ENCODE data around the gene CABLES2. TPM values are rescaled to one million over a fixed set of nuclear protein-coding genes. Genes with fewer than 3 reads are reported as not detected.

Gene CABLES2
- total and polyA plus RNA-seq, 12 donors, result 1.5 to 5.6 (median 3.7) TPM

DNA sequence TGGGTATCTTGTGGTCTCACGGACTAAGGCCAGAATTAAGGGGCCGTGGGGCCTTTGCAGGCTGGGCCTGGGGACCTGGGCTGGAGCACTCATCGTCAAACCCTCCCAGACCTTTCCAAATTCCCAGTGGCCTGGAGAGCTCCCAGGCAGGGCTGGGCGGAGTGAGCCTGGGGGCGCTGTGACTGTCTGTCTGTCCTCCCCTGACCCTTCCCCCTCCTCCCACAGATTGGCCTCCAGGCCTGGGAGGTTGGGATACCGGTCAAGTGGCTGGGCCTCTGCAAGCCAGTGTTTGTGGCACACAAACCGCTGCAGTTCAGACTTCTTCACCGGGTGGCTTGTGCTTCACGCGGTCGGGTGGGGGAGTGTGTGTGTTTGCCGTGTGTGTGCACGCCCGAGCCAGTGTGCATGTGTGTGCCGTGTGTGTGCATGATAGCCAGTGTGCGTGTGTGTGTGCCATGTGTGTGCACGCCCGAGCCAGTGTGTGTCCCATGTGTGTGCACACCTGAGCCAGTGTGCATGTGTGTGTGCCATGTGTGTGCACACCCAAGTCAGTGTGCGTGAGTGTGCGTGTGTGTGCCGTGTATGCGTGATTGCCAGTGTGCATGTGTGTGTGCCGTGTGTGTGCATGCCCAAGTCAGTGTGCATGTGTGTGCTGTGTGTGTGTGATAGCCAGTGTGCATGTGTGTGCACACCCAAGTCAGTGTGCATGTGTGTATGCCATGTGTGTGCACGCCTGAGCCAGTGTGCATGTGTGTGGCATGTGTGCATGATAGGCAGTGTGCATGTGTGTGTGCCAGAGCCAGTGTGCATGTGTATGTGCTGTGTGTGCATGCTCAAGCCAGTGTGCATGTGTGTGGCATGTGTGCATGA is 14.0 kb upstream of the CABLES2 start:
- 72 to 87% (median 84%) methylated on average over 5 to 24 of the region's 24 CpGs for WGBS, 4 donors

DNA sequence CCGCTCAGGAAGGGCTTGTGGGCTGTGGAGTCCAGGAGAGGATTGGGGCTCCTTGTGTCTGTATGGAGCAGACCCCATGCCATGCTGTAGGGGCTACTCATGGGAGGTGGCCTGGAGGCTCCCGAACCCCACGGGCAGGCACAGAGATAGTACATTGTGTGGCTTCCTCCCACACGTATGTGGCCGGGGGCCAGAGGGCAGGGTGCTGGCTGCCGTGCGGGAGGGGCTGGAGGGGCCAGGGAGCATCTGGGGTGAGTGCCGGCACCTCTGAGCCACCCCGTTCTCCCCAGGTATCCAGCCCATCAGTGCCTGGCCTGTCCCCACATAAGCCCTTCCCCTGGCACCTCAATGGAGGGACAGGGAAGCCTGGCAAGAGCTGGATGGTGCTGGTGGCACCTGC is 12.7 kb upstream of the CABLES2 start:
- no peak overlapping the region for H3K27ac ChIP-seq
- TF ChIP-seq, protein P1, sequence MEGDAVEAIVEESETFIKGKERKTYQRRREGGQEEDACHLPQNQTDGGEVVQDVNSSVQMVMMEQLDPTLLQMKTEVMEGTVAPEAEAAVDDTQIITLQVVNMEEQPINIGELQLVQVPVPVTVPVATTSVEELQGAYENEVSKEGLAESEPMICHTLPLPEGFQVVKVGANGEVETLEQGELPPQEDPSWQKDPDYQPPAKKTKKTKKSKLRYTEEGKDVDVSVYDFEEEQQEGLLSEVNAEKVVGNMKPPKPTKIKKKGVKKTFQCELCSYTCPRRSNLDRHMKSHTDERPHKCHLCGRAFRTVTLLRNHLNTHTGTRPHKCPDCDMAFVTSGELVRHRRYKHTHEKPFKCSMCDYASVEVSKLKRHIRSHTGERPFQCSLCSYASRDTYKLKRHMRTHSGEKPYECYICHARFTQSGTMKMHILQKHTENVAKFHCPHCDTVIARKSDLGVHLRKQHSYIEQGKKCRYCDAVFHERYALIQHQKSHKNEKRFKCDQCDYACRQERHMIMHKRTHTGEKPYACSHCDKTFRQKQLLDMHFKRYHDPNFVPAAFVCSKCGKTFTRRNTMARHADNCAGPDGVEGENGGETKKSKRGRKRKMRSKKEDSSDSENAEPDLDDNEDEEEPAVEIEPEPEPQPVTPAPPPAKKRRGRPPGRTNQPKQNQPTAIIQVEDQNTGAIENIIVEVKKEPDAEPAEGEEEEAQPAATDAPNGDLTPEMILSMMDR (IDR thresholded peaks at IDR 0.05), result no peak
- no peak for DNase-seq
- 75 to 85% (median 77%) methylated on average over 4 to 9 of the region's 9 CpGs for WGBS, 4 donors
- no peaks in the 10 kb centered on the region for H3K4me1 ChIP-seq (replicated peaks in 1 of 2)
- no peaks in the 10 kb centered on the region for H3K27me3 ChIP-seq
- no peaks in the 10 kb centered on the region for H3K9me3 ChIP-seq (replicated peaks in 1 of 3)
- H3K4me3 ChIP-seq, result no peak overlapping the region
- intact Hi-C loops (cut with DNase I), result no loop called here
- H3K36me3 ChIP-seq (replicated peaks in 1 of 2), result no peaks in the 10 kb centered on the region

More for the DNA sequence above, 14.0 kb upstream of the CABLES2 start:
- intact Hi-C loops (cut with DNase I), result no loop called here
- Histone ChIP-seq H3K4me1 (replicated peaks in 1 of 2) (no peaks in the 10 kb centered on the region), H3K36me3 (replicated peaks in 1 of 2) (no peaks in the 10 kb centered on the region), H3K27ac (no peak overlapping the region), H3K9me3 (replicated peaks in 1 of 3) (no peaks in the 10 kb centered on the region), H3K27me3 (no peaks in the 10 kb centered on the region), H3K4me3 (no peak overlapping the region)
- TF ChIP-seq, protein P1 (IDR thresholded peaks at IDR 0.05), result no peak
- no peak for TF ChIP-seq POLR2A (IDR thresholded peaks at IDR 0.05)
- DNase-seq, result no peak

DNA sequence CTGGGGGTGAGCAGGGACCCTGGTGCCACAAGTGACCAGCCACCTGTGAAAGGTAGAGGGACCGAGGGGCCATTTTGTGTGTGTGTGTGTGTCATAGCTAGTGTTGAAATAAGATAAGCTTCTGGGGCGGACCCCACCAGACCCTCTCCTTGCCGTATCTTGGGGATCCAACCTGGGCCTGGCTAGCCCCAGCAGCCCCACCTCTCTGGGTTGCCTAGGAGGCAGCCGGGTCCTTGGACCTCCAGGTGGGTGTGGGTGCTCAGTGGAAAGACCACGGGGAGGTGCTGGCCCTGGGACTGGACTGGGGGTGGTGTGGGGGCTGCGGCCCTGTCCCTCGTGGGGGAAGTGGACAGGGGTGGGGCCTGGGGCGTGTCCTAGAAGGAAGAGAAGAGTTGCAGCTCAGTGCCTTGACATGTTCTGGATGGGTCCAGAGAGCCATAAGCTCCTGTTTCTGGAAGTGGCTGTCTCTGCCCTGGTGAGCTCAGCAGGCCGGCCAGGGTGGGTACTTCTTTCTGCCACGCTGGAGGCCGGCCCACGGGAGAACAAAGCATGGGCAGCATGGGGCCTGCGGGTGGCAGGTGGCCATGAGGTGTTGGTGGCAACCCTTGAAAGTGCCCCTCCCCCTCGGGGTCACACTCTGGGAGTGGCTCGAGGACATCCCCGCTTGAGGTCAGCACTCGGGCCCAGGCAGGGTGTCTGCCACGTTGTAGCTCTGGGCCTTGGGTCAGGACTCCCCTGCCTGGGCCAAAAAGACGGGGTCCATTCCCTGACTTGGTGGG is 11.8 kb upstream of the CABLES2 start:
- TF ChIP-seq POLR2A (IDR thresholded peaks at IDR 0.05), result no peak
- TF ChIP-seq, protein P1 (IDR thresholded peaks at IDR 0.05), result no peak
- no peak for DNase-seq
- Histone ChIP-seq H3K9me3 (replicated peaks in 1 of 3) (no peaks in the 10 kb centered on the region), H3K27ac (no peak overlapping the region), H3K27me3 (no peaks in the 10 kb centered on the region), H3K4me3 (no peak overlapping the region), H3K4me1 (replicated peaks in 1 of 2) (no peaks in the 10 kb centered on the region), H3K36me3 (replicated peaks in 1 of 2) (no peaks in the 10 kb centered on the region)
- intact Hi-C loops (cut with DNase I), result no loop called here
- WGBS, 4 donors, result 60 to 79% (median 74%) methylated on average over 2 to 19 of the region's 19 CpGs

DNA sequence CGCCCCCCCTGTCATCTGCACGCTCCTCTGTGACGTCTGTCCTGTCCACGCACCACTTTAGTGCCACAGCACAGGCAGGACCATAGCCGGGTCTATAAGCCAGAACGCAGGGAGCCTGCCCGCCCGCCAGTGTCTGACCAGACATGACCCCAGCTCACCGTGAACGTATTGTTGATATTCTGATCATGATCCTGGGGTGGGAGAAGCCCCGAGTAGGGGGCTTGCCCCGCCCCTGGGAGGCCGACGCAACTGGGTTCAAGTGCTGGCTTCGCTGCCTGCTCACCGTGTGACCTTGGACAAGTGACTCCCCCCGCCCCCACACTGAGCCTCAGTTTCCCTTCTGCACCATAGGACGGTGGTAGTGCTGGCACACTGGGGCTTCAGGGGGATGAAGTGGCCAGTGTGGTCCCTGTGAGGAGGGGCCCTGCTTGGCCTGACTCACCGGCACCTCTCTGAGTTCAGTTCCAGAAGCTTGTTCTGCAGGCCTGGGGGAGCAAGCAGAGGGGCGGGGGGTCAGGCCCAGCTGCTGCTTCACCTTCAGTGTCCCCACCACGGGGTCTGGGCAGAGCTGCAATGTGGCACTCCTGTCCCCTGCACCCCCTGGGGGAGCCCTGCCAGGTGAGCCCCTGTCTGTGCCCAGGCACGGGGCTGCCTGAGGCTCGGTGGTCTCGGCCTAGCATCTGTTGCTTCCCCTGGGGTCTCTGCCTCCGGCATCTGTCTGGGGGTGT is 11.1 kb upstream of the CABLES2 start:
- no peaks in the 10 kb centered on the region for H3K9me3 ChIP-seq (replicated peaks in 1 of 3)
- H3K4me1 ChIP-seq (replicated peaks in 1 of 2), result no peaks in the 10 kb centered on the region
- no peak overlapping the region for H3K27ac ChIP-seq
- H3K27me3 ChIP-seq, result no peaks in the 10 kb centered on the region
- no peak for DNase-seq
- TF ChIP-seq, protein P1 (IDR thresholded peaks at IDR 0.05), result no peak
- no peak for TF ChIP-seq POLR2A (IDR thresholded peaks at IDR 0.05)
- WGBS, 4 donors, result 66 to 75% (median 70%) methylated on average over 7 to 25 of the region's 25 CpGs
- no peak overlapping the region for H3K4me3 ChIP-seq
- H3K36me3 ChIP-seq (replicated peaks in 1 of 2), result no peaks in the 10 kb centered on the region
- intact Hi-C loops (cut with DNase I), result no loop called here
